HG03139 (cell line): ENCODE data around the gene SWT1.
"Not testable (repeated sequence)": the region's sequence is repeated elsewhere in the genome, so short reads cannot be mapped to it uniquely, and the experiment has no call there.

Experiments used
- ATAC-seq: cut with Tn5 transposase; IDR thresholded peaks from one replicate; pipeline ENCODE4 v1.9.1; 2021; ENCODE audit not compliant: unreplicated experiment

The SWT1 gene

DNA sequence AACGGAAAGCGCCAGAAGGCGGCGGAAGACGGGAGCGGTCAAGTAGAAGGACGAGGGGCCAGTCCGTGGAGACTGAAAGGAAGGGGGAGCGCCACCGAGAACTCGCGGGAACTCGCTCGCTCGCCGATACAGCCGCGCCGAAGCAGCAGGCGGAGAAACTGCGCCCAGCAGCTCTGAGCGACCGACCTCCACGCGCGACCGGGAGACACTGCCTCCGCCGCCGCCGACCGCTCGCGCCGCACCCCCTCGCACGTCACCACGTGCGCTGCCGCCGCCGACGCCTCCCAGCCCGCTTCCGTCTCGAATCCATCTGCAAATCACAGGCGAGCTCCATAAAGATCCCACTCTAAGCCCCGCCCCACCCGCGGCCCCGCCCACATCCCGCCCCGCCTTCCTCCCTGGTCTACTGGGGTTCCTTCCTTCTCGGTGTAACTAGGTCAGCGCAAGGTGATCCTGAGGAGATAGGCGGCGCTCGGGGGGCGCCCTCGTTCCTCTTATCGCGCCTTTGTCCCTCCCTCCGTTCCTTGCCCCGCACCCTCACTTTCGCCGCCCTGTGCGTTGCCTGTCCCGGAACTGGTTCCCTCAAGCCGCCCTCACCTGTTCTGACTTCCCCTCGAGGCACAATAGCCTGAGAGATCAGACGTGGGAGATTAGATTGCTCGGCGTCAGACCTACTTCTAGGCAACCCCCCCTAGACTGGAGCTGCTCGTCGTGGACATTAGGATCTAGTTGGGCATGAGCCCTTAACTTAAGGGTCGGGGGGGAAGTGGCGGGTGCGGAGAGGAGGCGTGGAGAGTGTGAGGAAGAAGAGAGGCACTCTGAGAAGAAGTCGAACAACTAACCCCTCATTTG, 160.3 kb downstream of the SWT1 start, which contains the start of gene IVNS1ABP:
Gene IVNS1ABP (minus strand): TSS at position 210 of the 852 bp plus-strand sequence. CDS start 7,750 bp downstream, outside the sequence.
- peak; percentile 75 for ATAC-seq

GRCh38 chr1:185317886-185318310, 160.9 kb downstream of the SWT1 start:
- ATAC-seq, result peak; percentile 38

- ATAC-seq, result no peak
These were observed 161.6 kb downstream of the SWT1 start for GRCh38 chr1:185318431-185319138.

DNA sequence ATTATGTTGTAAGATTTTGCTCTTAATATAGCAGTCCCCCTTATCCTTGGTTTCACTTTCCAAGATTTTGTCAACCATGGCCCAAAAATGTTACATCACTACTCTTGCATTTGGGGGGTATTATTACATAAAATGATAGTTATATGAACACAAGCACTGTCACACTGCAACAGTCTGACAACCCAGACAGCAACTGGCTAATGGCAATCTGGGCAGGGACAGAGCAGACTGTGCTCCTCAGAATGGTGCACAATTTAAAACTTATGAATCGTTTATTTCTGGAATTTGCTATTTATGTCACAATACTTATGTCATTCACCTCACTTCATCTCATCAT, 162.1 kb downstream of the SWT1 start:
- no peak for ATAC-seq

- not testable (repeated sequence) for ATAC-seq
These were observed 164.1 kb downstream of the SWT1 start for GRCh38 chr1:185321104-185321503.

GRCh38 chr1:185321653-185322221, 164.8 kb downstream of the SWT1 start:
- ATAC-seq, result not testable (repeated sequence)

- ATAC-seq, result no peak
These were observed 165.7 kb downstream of the SWT1 start for GRCh38 chr1:185322636-185323035.

GRCh38 chr1:185324118-185324517, 167.2 kb downstream of the SWT1 start:
- no peak for ATAC-seq

- no peak for ATAC-seq
These were observed 168.4 kb downstream of the SWT1 start for GRCh38 chr1:185325413-185325812.

GRCh38 chr1:185328255-185328654, 171.3 kb downstream of the SWT1 start:
- no peak for ATAC-seq

- no peak for ATAC-seq
These were observed 177.2 kb downstream of the SWT1 start for GRCh38 chr1:185334182-185334581.

DNA sequence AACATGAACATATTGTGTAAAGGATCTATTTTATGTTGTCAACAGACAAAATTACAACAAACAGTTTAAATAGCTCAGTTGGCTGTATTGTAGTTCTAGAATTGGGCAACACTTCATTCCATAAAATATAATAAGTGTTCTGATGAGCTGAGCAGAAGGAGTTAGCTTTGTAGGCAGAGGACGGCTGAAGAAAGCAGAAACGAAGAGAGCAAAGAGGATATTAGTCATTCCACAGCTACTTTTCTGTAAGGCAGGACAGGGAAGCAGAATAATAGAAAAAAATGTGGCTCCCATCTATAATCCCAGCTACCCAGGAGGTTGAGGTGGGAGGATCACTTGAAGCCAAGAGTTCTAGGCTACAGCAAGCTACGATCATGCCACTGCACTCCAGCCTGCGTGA, 180.3 kb downstream of the SWT1 start:
- no peak for ATAC-seq

- ATAC-seq, result peak; percentile 90
These were observed 182.0 kb downstream of the SWT1 start for GRCh38 chr1:185338719-185339622.

DNA sequence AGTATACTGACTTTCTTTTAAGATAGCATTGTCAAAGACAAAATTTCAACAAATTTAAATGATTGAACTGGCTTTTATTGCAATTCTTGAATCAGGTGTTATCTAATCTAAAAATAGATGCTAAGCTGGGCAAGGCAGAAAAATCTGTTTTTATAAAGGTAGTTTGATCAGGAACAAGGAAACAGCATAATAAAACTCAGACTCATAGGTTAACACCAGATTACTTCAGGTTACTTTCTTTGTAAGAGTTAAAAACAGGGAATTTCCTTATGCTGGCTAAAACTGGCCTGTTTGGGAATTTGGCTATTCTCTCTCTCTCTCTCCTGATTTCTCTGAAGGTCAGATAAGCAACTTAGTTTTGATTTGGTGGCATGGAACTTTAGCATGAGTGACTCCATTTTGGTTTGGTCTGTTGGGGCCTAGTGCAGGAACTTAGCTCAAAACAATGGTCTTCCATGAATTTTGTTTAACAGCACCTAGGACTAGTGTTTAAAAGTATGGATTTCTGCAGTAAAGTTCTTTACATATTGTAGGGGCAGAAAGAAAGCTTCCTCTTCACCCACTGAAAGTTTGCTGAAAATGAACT, 184.3 kb downstream of the SWT1 start:
- no peak for ATAC-seq
